ENCODE data around the gene EPHB3. TPM values are rescaled to one million over a fixed set of nuclear protein-coding genes. Genes with fewer than 3 reads are reported as not detected.
A peak's percentile ranks its signal among the peaks of the same experiment; 100 is the strongest.

EPHB3 gene
- total RNA-seq, 1 donor from 2014 or later, result 17.7 TPM

GRCh38 chr3:184582646-184583577, 21.3 kb downstream of the EPHB3 start:
- Histone ChIP-seq H3K27me3 (no peaks in the 10 kb centered on the region), H3K4me1 (peaks cover 24% of the 10 kb centered on the region), H3K9me3 (no peaks in the 10 kb centered on the region), H3K27ac (peak overlapping the region; percentile 71), H3K4me3 (peak overlapping the region; percentile 42 to 55), H3K36me3 (peaks cover 0 to 34% of the 10 kb centered on the region in 2 donors)
- no peak for DNase-seq (ENCODE audit: extremely low spot score in 2 of 2)
- intact Hi-C loops (cut with DNase I), result loop anchor here (5.0 kb wide), 1 partner anchor 129 kb away; the partner anchor contains the start of gene MAGEF1
- TF ChIP-seq CTCF (IDR thresholded peaks at IDR 0.05) (no peak), POLR2AphosphoS5 (IDR thresholded peaks at IDR 0.05; ENCODE audit: insufficient read depth in 1 of 2, low read depth in 1 of 2) (no peak), POLR2A (IDR thresholded peaks at IDR 0.05) (no peak)

- peak overlapping the region; percentile 71 for H3K27ac ChIP-seq
- no peak for TF ChIP-seq POLR2A (IDR thresholded peaks at IDR 0.05)
- no peak for TF ChIP-seq POLR2AphosphoS5 (IDR thresholded peaks at IDR 0.05; ENCODE audit: insufficient read depth in 1 of 2, low read depth in 1 of 2)
- TF ChIP-seq CTCF (IDR thresholded peaks at IDR 0.05), result no peak
Measured at GRCh38 chr3:184583578-184584451, 22.2 kb downstream of the EPHB3 start.

GRCh38 chr3:184584464-184584891, 22.9 kb downstream of the EPHB3 start:
- no peak for TF ChIP-seq POLR2AphosphoS5 (IDR thresholded peaks at IDR 0.05; ENCODE audit: insufficient read depth in 1 of 2, low read depth in 1 of 2)
- no peak for TF ChIP-seq POLR2A (IDR thresholded peaks at IDR 0.05)
- TF ChIP-seq CTCF (IDR thresholded peaks at IDR 0.05), result no peak
- Histone ChIP-seq H3K36me3 (peaks cover 0 to 21% of the 10 kb centered on the region in 2 donors), H3K27me3 (no peaks in the 10 kb centered on the region), H3K4me1 (peaks cover 24% of the 10 kb centered on the region), H3K4me3 (no peak overlapping the region), H3K9me3 (no peaks in the 10 kb centered on the region), H3K27ac (peak overlapping the region; percentile 71)
- intact Hi-C loops (cut with DNase I), result loop anchor here (5.0 kb wide), 1 partner anchor 128 kb away; the partner anchor contains the start of gene MAGEF1
- no peak for DNase-seq (ENCODE audit: extremely low spot score in 2 of 2)

More at GRCh38 chr3:184583578-184584451, 22.2 kb downstream of the EPHB3 start:
- intact Hi-C loops (cut with DNase I), result loop anchor here (5.0 kb wide), 1 partner anchor 128 kb away; the partner anchor contains the start of gene MAGEF1
- H3K4me1 ChIP-seq, result peaks cover 24% of the 10 kb centered on the region
- DNase-seq (ENCODE audit: extremely low spot score in 2 of 2), result no peak
- H3K36me3 ChIP-seq, result peaks cover 0 to 27% of the 10 kb centered on the region in 2 donors
- H3K27me3 ChIP-seq, result no peaks in the 10 kb centered on the region
- peak overlapping the region; percentile 42 to 55 for H3K4me3 ChIP-seq
- H3K9me3 ChIP-seq, result no peaks in the 10 kb centered on the region

GRCh38 chr3:184585545-184585944, 24.0 kb downstream of the EPHB3 start:
- Histone ChIP-seq H3K27me3 (no peaks in the 10 kb centered on the region), H3K4me1 (peaks cover 24% of the 10 kb centered on the region), H3K4me3 (no peak overlapping the region), H3K27ac (no peak overlapping the region), H3K36me3 (peaks cover 0 to 11% of the 10 kb centered on the region in 2 donors), H3K9me3 (no peaks in the 10 kb centered on the region)
- DNase-seq (ENCODE audit: extremely low spot score in 2 of 2), result no peak
- no peak for TF ChIP-seq POLR2AphosphoS5 (IDR thresholded peaks at IDR 0.05; ENCODE audit: insufficient read depth in 1 of 2, low read depth in 1 of 2)
- TF ChIP-seq CTCF (IDR thresholded peaks at IDR 0.05), result no peak
- no peak for TF ChIP-seq POLR2A (IDR thresholded peaks at IDR 0.05)
- intact Hi-C loops (cut with DNase I), result no loop called here
